NB4 (cell line): ENCODE measurements around the gene AANAT.

Source experiments
- MYC ChIP-seq: IDR thresholded peaks from 2 replicates; pipeline ENCODE4 v1.6.1; 2011; ENCODE audit warnings: low read depth, low read length
- POLR2A ChIP-seq: IDR thresholded peaks from 2 replicates; pipeline ENCODE4 v1.6.1; 2011; ENCODE audit warnings: mild to moderate bottlenecking; ENCODE audit not compliant: insufficient read length; ENCODE audit errors: extremely low read depth
- TF ChIP-seq, protein P1 (sequence below): IDR thresholded peaks from one replicate; pipeline ENCODE4 v1.5.1; 2012; ENCODE audit warnings: low read depth, low read length
- TF ChIP-seq, protein P2 (sequence below): IDR thresholded peaks from 2 replicates; pipeline ENCODE4 v1.6.1; 2011; ENCODE audit warnings: low read depth, low read length

GRCh38 chr17:76453431-76453743 is 14.0 kb upstream of the AANAT start:
- TF ChIP-seq, protein P1, sequence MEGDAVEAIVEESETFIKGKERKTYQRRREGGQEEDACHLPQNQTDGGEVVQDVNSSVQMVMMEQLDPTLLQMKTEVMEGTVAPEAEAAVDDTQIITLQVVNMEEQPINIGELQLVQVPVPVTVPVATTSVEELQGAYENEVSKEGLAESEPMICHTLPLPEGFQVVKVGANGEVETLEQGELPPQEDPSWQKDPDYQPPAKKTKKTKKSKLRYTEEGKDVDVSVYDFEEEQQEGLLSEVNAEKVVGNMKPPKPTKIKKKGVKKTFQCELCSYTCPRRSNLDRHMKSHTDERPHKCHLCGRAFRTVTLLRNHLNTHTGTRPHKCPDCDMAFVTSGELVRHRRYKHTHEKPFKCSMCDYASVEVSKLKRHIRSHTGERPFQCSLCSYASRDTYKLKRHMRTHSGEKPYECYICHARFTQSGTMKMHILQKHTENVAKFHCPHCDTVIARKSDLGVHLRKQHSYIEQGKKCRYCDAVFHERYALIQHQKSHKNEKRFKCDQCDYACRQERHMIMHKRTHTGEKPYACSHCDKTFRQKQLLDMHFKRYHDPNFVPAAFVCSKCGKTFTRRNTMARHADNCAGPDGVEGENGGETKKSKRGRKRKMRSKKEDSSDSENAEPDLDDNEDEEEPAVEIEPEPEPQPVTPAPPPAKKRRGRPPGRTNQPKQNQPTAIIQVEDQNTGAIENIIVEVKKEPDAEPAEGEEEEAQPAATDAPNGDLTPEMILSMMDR: no peak
- TF ChIP-seq MYC: no peak; the same call in 1 of the 2 replicates
- TF ChIP-seq, protein P2, sequence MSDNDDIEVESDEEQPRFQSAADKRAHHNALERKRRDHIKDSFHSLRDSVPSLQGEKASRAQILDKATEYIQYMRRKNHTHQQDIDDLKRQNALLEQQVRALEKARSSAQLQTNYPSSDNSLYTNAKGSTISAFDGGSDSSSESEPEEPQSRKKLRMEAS: no peak
- TF ChIP-seq POLR2A: no peak
